Measurements from ENCODE around the gene ASPHD1. TPM values are rescaled to one million over a fixed set of nuclear protein-coding genes. Genes with fewer than 3 reads are reported as not detected.

Gene ASPHD1
- polyA plus RNA-seq, 2 of the 4 experiments (the other 2 are of a cell fraction): 4.6 to 20.6 TPM

- no peak for TF ChIP-seq SREBF2 (IDR thresholded peaks at IDR 0.05)
- peak; percentile 51 for TF ChIP-seq FOSL2 (IDR thresholded peaks at IDR 0.05)
- TF ChIP-seq FOSL2 (CRISPR knock-in tag; IDR thresholded peaks at IDR 0.05): peak; percentile 90
- no peak for TF ChIP-seq ESRRA (IDR thresholded peaks at IDR 0.05; ENCODE audit: borderline replicate concordance, low read length)
Measured at GRCh38 chr16:29943846-29944799, 43.8 kb downstream of the ASPHD1 start (continued).

- H3K4me3 ChIP-seq: no peak overlapping the region
Measured at GRCh38 chr16:29947897-29948296, 47.6 kb downstream of the ASPHD1 start.

GRCh38 chr16:29950806-29951461 is 50.6 kb downstream of the ASPHD1 start:
- Histone ChIP-seq H3K9me3 (peaks cover 11% of the 10 kb centered on the region; the same call in 2 of the 3 replicates), H3K4me3 (no peak overlapping the region), H3K4me2 (no peak overlapping the region), H3K27ac (no peak overlapping the region), H3K4me1 (no peaks in the 10 kb centered on the region)
- WGBS (ENCODE audit: missing lambda C conversion rate): 71% methylated on average over 4 of the region's 4 CpGs
- FAIRE-seq (no peak), DNase-seq (ENCODE audit: low read depth in 1 of 2, low spot score in 1 of 2) (no peak), ATAC-seq (no peak)
- TF ChIP-seq SREBF2 (IDR thresholded peaks at IDR 0.05): no peak
- TF ChIP-seq HOXB5 (CRISPR knock-in tag; IDR thresholded peaks at IDR 0.05): no peak
- TF ChIP-seq CHD4 (IDR thresholded peaks at IDR 0.05; ENCODE audit: borderline replicate concordance): no peak
- no peak for TF ChIP-seq CBX2 (IDR thresholded peaks at IDR 0.05; ENCODE audit: borderline replicate concordance, low read depth)
- no peak for TF ChIP-seq ELK1 (IDR thresholded peaks at IDR 0.05; ENCODE audit: low read depth, low read length)
- TF ChIP-seq USF2 (IDR thresholded peaks at IDR 0.05): no peak
- TF ChIP-seq TP53 (CRISPR knock-in tag; IDR thresholded peaks at IDR 0.05): no peak
- no peak for TF ChIP-seq BHLHE40 (IDR thresholded peaks at IDR 0.05; ENCODE audit: low read depth, low read length)
- no peak for TF ChIP-seq PBX3 (IDR thresholded peaks at IDR 0.05)
- TF ChIP-seq MAZ (IDR thresholded peaks at IDR 0.05; ENCODE audit: borderline replicate concordance, low read depth, low read length): no peak
- TF ChIP-seq MYC (IDR thresholded peaks at IDR 0.05; ENCODE audit: borderline replicate concordance, low read length): no peak
- TF ChIP-seq E2F6 (IDR thresholded peaks at IDR 0.05; ENCODE audit: borderline replicate concordance, low read depth): no peak
- no peak for TF ChIP-seq FOSB (CRISPR knock-in tag; IDR thresholded peaks at IDR 0.05)
- TF ChIP-seq KDM5A (IDR thresholded peaks at IDR 0.05): no peak
- no peak for TF ChIP-seq FOXS1 (CRISPR knock-in tag; IDR thresholded peaks at IDR 0.05)
- TF ChIP-seq POLR2A (IDR thresholded peaks at IDR 0.05; ENCODE audit: low read length): no peak
- no peak for TF ChIP-seq NFE2L2 (conservative IDR thresholded peaks at IDR 0.05; ENCODE audit: low read length)
- no peak for TF ChIP-seq PHF8 (IDR thresholded peaks at IDR 0.05; ENCODE audit: borderline replicate concordance, low read depth)
- POLR2A ChIA-PET: no interaction called here
- CTCF ChIA-PET: interaction anchor here (0.8 to 4.0 kb wide), 4 partner anchors 10 to 103 kb away, joined by 3 to 17 read pairs (median 4); partner anchors contain the start of gene TMEM219

More at GRCh38 chr16:29947897-29948296, 47.6 kb downstream of the ASPHD1 start:
- no peak overlapping the region for H3K4me2 ChIP-seq
- CTCF ChIA-PET: interaction anchor here (0.7 to 1.2 kb wide), 3 partner anchors 13 to 66 kb away, joined by 4 to 5 read pairs (median 4); no protein-coding TSS in a partner anchor
- H3K27ac ChIP-seq: no peak overlapping the region
- WGBS (ENCODE audit: missing lambda C conversion rate): 64% methylated on average over 2 of the region's 2 CpGs
- ATAC-seq: no peak
- FAIRE-seq: no peak
- POLR2A ChIA-PET: no interaction called here
- TF ChIP-seq HOXB5 (CRISPR knock-in tag; IDR thresholded peaks at IDR 0.05) (no peak), ZNF302 (CRISPR knock-in tag; IDR thresholded peaks at IDR 0.05) (no peak)
- peaks cover 11% of the 10 kb centered on the region; the same call in 2 of the 3 replicates for H3K9me3 ChIP-seq
- no peak for DNase-seq (ENCODE audit: low read depth in 1 of 2, low spot score in 1 of 2)
- H3K4me1 ChIP-seq: peaks cover 21% of the 10 kb centered on the region
